WTC11 (cell line): ENCODE measurements around the gene ZNF526. TPM values are rescaled to one million over a fixed set of nuclear protein-coding genes. Genes with fewer than 3 reads are reported as not detected.

Experiments used
- ATAC-seq: fragments of 200-7000 bp; cut with Tn5 transposase; 2 replicates; pipeline ENCODE4 v1.10.0; 2021; ENCODE audit warnings: mild to moderate bottlenecking, moderate library complexity
- CTCF ChIA-PET: fragments of 300-600 bp; sonication (Branson Sonifier 250); formaldehyde crosslinking; loops from one replicate; lab custom pipeline; 2021; ENCODE audit warnings: antibody characterized with exemption; lab: Charles Lee
- POLR2A ChIA-PET: fragments of 350-600 bp; sonication (Branson Sonifier 250); formaldehyde crosslinking; loops from one replicate; lab custom pipeline; 2021; ENCODE audit warnings: antibody characterized with exemption; lab: Charles Lee
- DNase-seq: peaks from one replicate; pipeline ENCODE4 v3.0.0; 2021; ENCODE audit warnings: low spot score
- H3K27ac Mint-ChIP-seq: 2 replicates; pipeline ENCODE4 v1.8.0; 2021; ENCODE audit warnings: mixed read lengths
- H3K27me3 Mint-ChIP-seq: 2 replicates; pipeline ENCODE4 v1.8.0; 2021; ENCODE audit warnings: low read depth, mild to moderate bottlenecking, moderate library complexity, mixed read lengths
- H3K36me3 Mint-ChIP-seq: 2 replicates; pipeline ENCODE4 v1.8.0; 2021; ENCODE audit warnings: mixed read lengths
- H3K4me1 Mint-ChIP-seq: 2 replicates; pipeline ENCODE4 v1.8.0; 2022; ENCODE audit warnings: mixed read lengths
- H3K4me3 Mint-ChIP-seq: 2 replicates; pipeline ENCODE4 v1.8.0; 2021; ENCODE audit warnings: mild to moderate bottlenecking, moderate library complexity, mixed read lengths
- H3K9me3 Mint-ChIP-seq: 2 replicates; pipeline ENCODE4 v1.8.0; 2021; ENCODE audit warnings: mixed read lengths
- CBFB ChIP-seq: sonication (generic); formaldehyde crosslinking; IDR thresholded peaks from 2 replicates; pipeline ENCODE4 v1.8.1; 2022; ENCODE audit warnings: mild to moderate bottlenecking, low read depth, missing genetic modification reagents
- GABPB1 ChIP-seq: sonication (generic); formaldehyde crosslinking; IDR thresholded peaks from 2 replicates; pipeline ENCODE4 v1.8.1; 2023; ENCODE audit warnings: mild to moderate bottlenecking, missing genetic modification reagents
- GRHL2 ChIP-seq: fragments of 250-450 bp; sonication (Bioruptor Pico); IDR thresholded peaks from 2 replicates; pipeline ENCODE4 v1.8.0; 2022; ENCODE audit warnings: mild to moderate bottlenecking, moderate library complexity; ENCODE audit not compliant: insufficient replicate concordance, severe bottlenecking
- IRF2 ChIP-seq: sonication (generic); formaldehyde crosslinking; IDR thresholded peaks from 2 replicates; pipeline ENCODE4 v1.8.0; 2022; ENCODE audit warnings: low read depth, missing genetic modification reagents, borderline replicate concordance
- JAZF1 ChIP-seq: fragments of 250-450 bp; sonication (Bioruptor Pico); IDR thresholded peaks from 2 replicates; pipeline ENCODE4 v1.9.0; 2021; ENCODE audit warnings: moderate library complexity, mild to moderate bottlenecking, inconsistent platforms
- MXD4 ChIP-seq: fragments of 250-450 bp; sonication (Bioruptor Pico); IDR thresholded peaks from 2 replicates; pipeline ENCODE4 v1.8.0; 2021; ENCODE audit warnings: mild to moderate bottlenecking, moderate library complexity, borderline replicate concordance
- NR1H2 ChIP-seq: sonication (generic); formaldehyde crosslinking; IDR thresholded peaks from 2 replicates; pipeline ENCODE4 v1.9.0; 2021; ENCODE audit warnings: mild to moderate bottlenecking, moderate library complexity, missing genetic modification reagents
- RORB ChIP-seq: fragments of 250-450 bp; sonication (Bioruptor Pico); IDR thresholded peaks from 2 replicates; pipeline ENCODE4 v1.9.0; 2021; ENCODE audit warnings: mild to moderate bottlenecking
- SP1 ChIP-seq: sonication (generic); formaldehyde crosslinking; conservative IDR thresholded peaks from 2 replicates; pipeline ENCODE4 v1.8.1; 2022; ENCODE audit warnings: missing genetic modification reagents
- TCF7 ChIP-seq: sonication (generic); formaldehyde crosslinking; IDR thresholded peaks from 2 replicates; pipeline ENCODE4 v1.8.0; 2022; ENCODE audit warnings: mild to moderate bottlenecking, low read depth, missing genetic modification reagents, moderate library complexity
- TEAD1 ChIP-seq: sonication (generic); formaldehyde crosslinking; IDR thresholded peaks from 2 replicates; pipeline ENCODE4 v1.8.0; 2022; ENCODE audit warnings: mild to moderate bottlenecking, missing genetic modification reagents
- TP53 ChIP-seq: sonication (generic); formaldehyde crosslinking; IDR thresholded peaks from 2 replicates; pipeline ENCODE4 v1.8.1; 2023; ENCODE audit warnings: mild to moderate bottlenecking, missing genetic modification reagents
- ZNF232 ChIP-seq: sonication (generic); formaldehyde crosslinking; IDR thresholded peaks from 2 replicates; pipeline ENCODE4 v1.8.0; 2022; ENCODE audit warnings: mild to moderate bottlenecking, missing genetic modification reagents
- ZNF396 ChIP-seq: fragments of 250-450 bp; sonication (Bioruptor Pico); IDR thresholded peaks from 2 replicates; pipeline ENCODE4 v1.8.0; 2021; ENCODE audit warnings: mild to moderate bottlenecking, moderate library complexity, borderline replicate concordance
- ZNF416 ChIP-seq: fragments of 250-450 bp; sonication (Bioruptor Pico); IDR thresholded peaks from 2 replicates; pipeline ENCODE4 v1.9.0; 2021; ENCODE audit warnings: mild to moderate bottlenecking, inconsistent platforms
- total RNA-seq: library from RNA; stranded (reverse); gene quantifications from 3 replicates; pipeline ENCODE4 v1.2.3, GENCODE V29; 2021
- TF ChIP-seq, protein P1 (sequence below): sonication (generic); formaldehyde crosslinking; conservative IDR thresholded peaks from 2 replicates; pipeline ENCODE4 v1.8.1; 2022; ENCODE audit warnings: mild to moderate bottlenecking, missing genetic modification reagents
- TF ChIP-seq, protein P2 (sequence below): sonication (generic); formaldehyde crosslinking; IDR thresholded peaks from 2 replicates; pipeline ENCODE4 v1.8.1; 2022; ENCODE audit warnings: mild to moderate bottlenecking, moderate library complexity, missing genetic modification reagents
- TF ChIP-seq, protein P3 (sequence below): fragments of 250-450 bp; sonication (Bioruptor Pico); IDR thresholded peaks from 2 replicates; pipeline ENCODE4 v2.1.2; 2022; ENCODE audit warnings: mild to moderate bottlenecking, moderate library complexity
- TF ChIP-seq, protein P4 (sequence below): sonication (generic); formaldehyde crosslinking; IDR thresholded peaks from 2 replicates; pipeline ENCODE4 v1.8.1; 2022; ENCODE audit warnings: missing genetic modification reagents, borderline replicate concordance
- TF ChIP-seq, protein P5 (sequence below): sonication (generic); formaldehyde crosslinking; IDR thresholded peaks from 2 replicates; pipeline ENCODE4 v1.8.0; 2022; ENCODE audit warnings: mild to moderate bottlenecking, missing genetic modification reagents
- TF ChIP-seq, protein P6 (sequence below): fragments of 250-450 bp; sonication (Bioruptor Pico); IDR thresholded peaks from 2 replicates; pipeline ENCODE4 v1.9.0; 2021; ENCODE audit warnings: moderate library complexity, mild to moderate bottlenecking, inconsistent platforms, borderline replicate concordance
- TF ChIP-seq, protein P7 (sequence below): fragments of 250-450 bp; sonication (Bioruptor Pico); conservative IDR thresholded peaks from 2 replicates; pipeline ENCODE4 v1.9.0; 2021; ENCODE audit warnings: mild to moderate bottlenecking

Gene ZNF526
- total RNA-seq, 1 experiment from 2014 or later = 18.3 TPM

DNA sequence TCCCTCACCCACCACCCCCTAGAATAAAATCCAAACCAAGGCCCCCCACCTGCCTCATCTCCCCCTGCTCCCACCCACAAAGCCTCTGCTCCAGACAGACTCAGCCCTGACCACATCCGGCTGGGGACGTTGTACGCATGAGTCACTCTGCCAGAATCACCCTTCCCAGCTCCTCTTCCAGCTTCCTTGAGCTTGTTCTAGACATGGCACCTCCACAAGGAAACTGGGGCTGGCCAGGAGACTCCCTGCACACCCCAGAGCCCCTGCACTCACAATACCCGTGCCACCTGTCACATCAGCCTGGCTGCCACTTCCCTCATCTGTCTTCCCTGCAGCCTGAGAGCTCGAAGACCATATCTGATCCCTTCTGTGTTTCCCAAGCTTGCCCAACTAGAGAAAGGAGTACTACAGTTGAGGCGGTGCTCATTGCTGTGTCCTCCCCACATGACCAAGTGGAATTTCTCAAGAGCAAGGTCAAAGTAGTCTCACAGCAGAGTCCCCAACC lies 12.3 kb upstream of the ZNF526 start:
- peaks cover 16% of the 10 kb centered on the region for H3K4me1 Mint-ChIP-seq
- CTCF ChIA-PET = interaction anchor here (0.6 kb wide), 1 partner anchor 35 kb away, joined by 6 read pairs; no protein-coding TSS in a partner anchor
- TF ChIP-seq RORB (CRISPR knock-in tag) = no peak
- no peak for TF ChIP-seq ZNF232
- TF ChIP-seq, protein P1, sequence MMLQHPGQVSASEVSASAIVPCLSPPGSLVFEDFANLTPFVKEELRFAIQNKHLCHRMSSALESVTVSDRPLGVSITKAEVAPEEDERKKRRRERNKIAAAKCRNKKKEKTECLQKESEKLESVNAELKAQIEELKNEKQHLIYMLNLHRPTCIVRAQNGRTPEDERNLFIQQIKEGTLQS (CRISPR knock-in tag) = no peak
- no peak for TF ChIP-seq TCF7 (CRISPR knock-in tag)
- TF ChIP-seq TP53 = no peak
- no peak for TF ChIP-seq TEAD1 (CRISPR knock-in tag)
- no peak for TF ChIP-seq ZNF396 (CRISPR knock-in tag)
- TF ChIP-seq CBFB (CRISPR knock-in tag) = no peak
- TF ChIP-seq, all 79 proteins: peak for 0
- ATAC-seq (no peak), DNase-seq (no peak)
- POLR2A ChIA-PET = no interaction called here
- Mint-ChIP-seq H3K4me3 (no peak overlapping the region), H3K27me3 (no peaks in the 10 kb centered on the region), H3K36me3 (peaks cover 59% of the 10 kb centered on the region), H3K27ac (no peak overlapping the region), H3K9me3 (no peaks in the 10 kb centered on the region)

DNA sequence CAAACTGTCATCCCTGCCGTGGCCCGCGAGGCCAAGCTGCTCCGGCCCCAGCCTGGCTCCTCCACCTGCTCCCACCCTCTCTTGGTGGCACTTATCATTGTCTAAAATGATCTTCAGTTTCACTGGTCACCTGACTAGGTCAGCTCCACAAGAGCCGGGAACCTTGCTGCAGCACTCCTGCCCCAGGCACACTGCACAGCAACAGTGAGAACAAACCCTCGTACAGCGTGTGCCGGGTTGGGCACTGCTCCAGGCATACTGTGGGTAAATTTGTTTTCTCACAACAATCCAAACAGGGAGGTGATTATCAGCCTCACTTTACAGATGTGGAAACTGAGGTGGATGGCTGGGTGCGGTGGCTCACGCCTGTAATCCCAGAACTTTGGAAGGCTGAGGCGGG lies 11.5 kb upstream of the ZNF526 start:
- CTCF ChIA-PET = no interaction called here
- no peak for ATAC-seq
- DNase-seq = no peak
- Mint-ChIP-seq H3K27me3 (no peaks in the 10 kb centered on the region), H3K4me1 (peaks cover 16% of the 10 kb centered on the region), H3K27ac (no peak overlapping the region), H3K4me3 (no peak overlapping the region), H3K36me3 (peaks cover 60% of the 10 kb centered on the region), H3K9me3 (no peaks in the 10 kb centered on the region)
- POLR2A ChIA-PET = no interaction called here
- TF ChIP-seq, protein P2, sequence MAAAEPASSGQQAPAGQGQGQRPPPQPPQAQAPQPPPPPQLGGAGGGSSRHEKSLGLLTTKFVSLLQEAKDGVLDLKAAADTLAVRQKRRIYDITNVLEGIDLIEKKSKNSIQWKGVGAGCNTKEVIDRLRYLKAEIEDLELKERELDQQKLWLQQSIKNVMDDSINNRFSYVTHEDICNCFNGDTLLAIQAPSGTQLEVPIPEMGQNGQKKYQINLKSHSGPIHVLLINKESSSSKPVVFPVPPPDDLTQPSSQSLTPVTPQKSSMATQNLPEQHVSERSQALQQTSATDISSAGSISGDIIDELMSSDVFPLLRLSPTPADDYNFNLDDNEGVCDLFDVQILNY (CRISPR knock-in tag) = no peak
- TF ChIP-seq, protein P1 (CRISPR knock-in tag) = no peak
- TF ChIP-seq GRHL2 (CRISPR knock-in tag) (no peak), NR1H2 (CRISPR knock-in tag) (no peak), ZNF416 (CRISPR knock-in tag) (no peak), JAZF1 (CRISPR knock-in tag) (no peak)
- TF ChIP-seq, protein P3, sequence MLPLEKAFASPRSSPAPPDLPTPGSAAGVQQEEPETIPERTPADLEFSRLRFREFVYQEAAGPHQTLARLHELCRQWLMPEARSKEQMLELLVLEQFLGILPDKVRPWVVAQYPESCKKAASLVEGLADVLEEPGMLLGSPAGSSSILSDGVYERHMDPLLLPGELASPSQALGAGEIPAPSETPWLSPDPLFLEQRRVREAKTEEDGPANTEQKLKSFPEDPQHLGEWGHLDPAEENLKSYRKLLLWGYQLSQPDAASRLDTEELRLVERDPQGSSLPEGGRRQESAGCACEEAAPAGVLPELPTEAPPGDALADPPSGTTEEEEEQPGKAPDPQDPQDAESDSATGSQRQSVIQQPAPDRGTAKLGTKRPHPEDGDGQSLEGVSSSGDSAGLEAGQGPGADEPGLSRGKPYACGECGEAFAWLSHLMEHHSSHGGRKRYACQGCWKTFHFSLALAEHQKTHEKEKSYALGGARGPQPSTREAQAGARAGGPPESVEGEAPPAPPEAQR = no peak
- TF ChIP-seq, protein P4, sequence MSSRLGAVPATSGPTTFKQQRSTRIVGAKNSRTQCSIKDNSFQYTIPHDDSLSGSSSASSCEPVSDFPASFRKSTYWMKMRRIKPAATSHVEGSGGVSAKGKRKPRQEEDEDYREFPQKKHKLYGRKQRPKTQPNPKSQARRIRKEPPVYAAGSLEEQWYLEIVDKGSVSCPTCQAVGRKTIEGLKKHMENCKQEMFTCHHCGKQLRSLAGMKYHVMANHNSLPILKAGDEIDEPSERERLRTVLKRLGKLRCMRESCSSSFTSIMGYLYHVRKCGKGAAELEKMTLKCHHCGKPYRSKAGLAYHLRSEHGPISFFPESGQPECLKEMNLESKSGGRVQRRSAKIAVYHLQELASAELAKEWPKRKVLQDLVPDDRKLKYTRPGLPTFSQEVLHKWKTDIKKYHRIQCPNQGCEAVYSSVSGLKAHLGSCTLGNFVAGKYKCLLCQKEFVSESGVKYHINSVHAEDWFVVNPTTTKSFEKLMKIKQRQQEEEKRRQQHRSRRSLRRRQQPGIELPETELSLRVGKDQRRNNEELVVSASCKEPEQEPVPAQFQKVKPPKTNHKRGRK (CRISPR knock-in tag) = no peak

DNA sequence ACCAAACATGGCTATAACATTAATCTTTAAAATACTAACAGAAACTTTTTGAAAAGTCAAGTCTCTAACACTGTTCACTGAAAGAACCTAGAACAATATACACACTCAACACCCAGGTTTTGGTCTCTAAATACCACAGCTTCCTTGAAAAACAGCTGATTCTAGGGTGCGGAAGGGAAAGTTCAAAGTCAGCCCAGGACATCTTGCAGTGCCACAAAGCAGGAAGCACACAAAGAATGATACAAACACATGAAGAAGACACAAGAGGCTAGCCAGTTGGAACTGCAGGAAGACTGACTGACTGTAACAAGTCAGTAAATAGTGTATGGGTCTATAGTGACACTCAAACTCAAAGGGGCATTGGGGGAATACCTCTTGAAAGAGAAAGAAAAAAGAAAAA lies 7.2 kb upstream of the ZNF526 start:
- Mint-ChIP-seq H3K27ac (no peak overlapping the region), H3K27me3 (no peaks in the 10 kb centered on the region; the same call in 1 of the 2 replicates)
- CTCF ChIA-PET = no interaction called here
- TF ChIP-seq IRF2 (CRISPR knock-in tag) (no peak), GABPB1 (CRISPR knock-in tag) (no peak), MXD4 (no peak), SP1 (CRISPR knock-in tag) (no peak)
- TF ChIP-seq, protein P5, sequence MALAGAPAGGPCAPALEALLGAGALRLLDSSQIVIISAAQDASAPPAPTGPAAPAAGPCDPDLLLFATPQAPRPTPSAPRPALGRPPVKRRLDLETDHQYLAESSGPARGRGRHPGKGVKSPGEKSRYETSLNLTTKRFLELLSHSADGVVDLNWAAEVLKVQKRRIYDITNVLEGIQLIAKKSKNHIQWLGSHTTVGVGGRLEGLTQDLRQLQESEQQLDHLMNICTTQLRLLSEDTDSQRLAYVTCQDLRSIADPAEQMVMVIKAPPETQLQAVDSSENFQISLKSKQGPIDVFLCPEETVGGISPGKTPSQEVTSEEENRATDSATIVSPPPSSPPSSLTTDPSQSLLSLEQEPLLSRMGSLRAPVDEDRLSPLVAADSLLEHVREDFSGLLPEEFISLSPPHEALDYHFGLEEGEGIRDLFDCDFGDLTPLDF (CRISPR knock-in tag) = no peak
- TF ChIP-seq, protein P3 = no peak
- TF ChIP-seq, protein P6, sequence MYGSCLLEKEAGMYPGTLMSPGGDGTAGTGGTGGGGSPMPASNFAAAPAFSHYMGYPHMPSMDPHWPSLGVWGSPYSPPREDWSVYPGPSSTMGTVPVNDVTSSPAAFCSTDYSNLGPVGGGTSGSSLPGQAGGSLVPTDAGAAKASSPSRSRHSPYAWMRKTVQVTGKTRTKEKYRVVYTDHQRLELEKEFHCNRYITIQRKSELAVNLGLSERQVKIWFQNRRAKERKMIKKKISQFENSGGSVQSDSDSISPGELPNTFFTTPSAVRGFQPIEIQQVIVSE (CRISPR knock-in tag) = no peak
- TF ChIP-seq, protein P7, sequence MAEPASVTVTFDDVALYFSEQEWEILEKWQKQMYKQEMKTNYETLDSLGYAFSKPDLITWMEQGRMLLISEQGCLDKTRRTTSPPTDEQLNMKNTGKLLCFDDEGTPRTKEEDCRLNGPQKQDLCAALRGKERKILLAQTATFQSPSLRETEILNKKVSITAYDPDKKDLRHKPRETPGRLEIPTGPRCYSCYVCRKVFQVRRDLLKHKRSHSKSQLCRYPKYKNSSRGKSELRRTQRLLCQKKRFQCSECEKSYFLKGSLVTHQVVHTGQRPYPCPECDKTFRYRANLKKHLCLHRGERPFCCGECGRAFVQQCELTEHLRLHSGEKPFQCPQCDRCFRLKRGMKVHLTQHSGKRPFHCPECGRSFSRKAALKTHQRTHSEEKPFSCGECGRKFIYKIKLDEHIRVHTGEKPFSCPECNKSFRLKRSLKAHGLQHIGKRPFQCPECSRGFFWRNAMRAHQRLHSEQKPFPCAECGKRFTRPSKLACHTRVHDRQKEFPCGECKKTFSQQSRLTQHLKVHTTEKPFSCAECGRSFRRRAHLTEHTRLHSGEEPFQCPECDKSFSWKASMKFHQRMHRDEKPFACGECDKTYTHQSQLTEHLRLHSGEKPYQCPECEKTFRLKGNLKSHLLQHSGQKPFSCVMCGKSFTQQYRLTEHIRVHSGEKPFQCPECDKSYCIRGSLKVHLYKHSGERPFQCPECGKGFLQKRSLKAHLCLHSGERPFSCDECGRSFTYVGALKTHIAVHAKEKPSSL (CRISPR knock-in tag) = no peak

More for the DNA sequence above, 7.2 kb upstream of the ZNF526 start:
- Mint-ChIP-seq H3K4me1 (peaks cover 14% of the 10 kb centered on the region), H3K4me3 (no peak overlapping the region), H3K36me3 (peaks cover 53% of the 10 kb centered on the region), H3K9me3 (no peaks in the 10 kb centered on the region)
- POLR2A ChIA-PET = no interaction called here
- ATAC-seq (no peak), DNase-seq (no peak)
